HEK293 (cell line): ENCODE data around the gene YIPF3.

Experiments
- GLI4 ChIP-seq: fragments of 450-650 bp; formaldehyde crosslinking; IDR thresholded peaks from 2 replicates; pipeline ENCODE4 v1.5.1; 2016; ENCODE audit warnings: missing biosample characterization, missing genetic modification characterization
- IKZF3 ChIP-seq: fragments of 450-650 bp; IDR thresholded peaks from 2 replicates; pipeline ENCODE4 v1.5.0; 2018; ENCODE audit warnings: missing biosample characterization, mild to moderate bottlenecking, missing genetic modification characterization, moderate library complexity
- KLF7 ChIP-seq: fragments of 450-650 bp; formaldehyde crosslinking; IDR thresholded peaks from 2 replicates; pipeline ENCODE4 v1.5.1; 2016; ENCODE audit warnings: missing biosample characterization, missing genetic modification characterization, borderline replicate concordance
- MZF1 ChIP-seq: fragments of 450-650 bp; formaldehyde crosslinking; IDR thresholded peaks from 2 replicates; pipeline ENCODE4 v1.5.1; 2017; ENCODE audit warnings: missing biosample characterization, missing genetic modification characterization, borderline replicate concordance
- OSR2 ChIP-seq: fragments of 450-650 bp; formaldehyde crosslinking; IDR thresholded peaks from 2 replicates; pipeline ENCODE4 v1.5.1; 2016; ENCODE audit warnings: missing biosample characterization, missing genetic modification characterization
- REST ChIP-seq: fragments of 450-650 bp; formaldehyde crosslinking; IDR thresholded peaks from 2 replicates; pipeline ENCODE4 v1.5.1; 2016; ENCODE audit warnings: missing biosample characterization, missing genetic modification characterization
- SCRT1 ChIP-seq: fragments of 450-650 bp; formaldehyde crosslinking; IDR thresholded peaks from 2 replicates; pipeline ENCODE4 v1.5.1; 2016; ENCODE audit warnings: missing biosample characterization, missing genetic modification characterization, borderline replicate concordance
- TRIM28 ChIP-seq: IDR thresholded peaks from 2 replicates; pipeline ENCODE4 v1.6.1; 2011; ENCODE audit warnings: low read length, control low read depth, borderline replicate concordance
- TSHZ1 ChIP-seq: fragments of 450-650 bp; formaldehyde crosslinking; IDR thresholded peaks from 2 replicates; pipeline ENCODE4 v1.5.1; 2016; ENCODE audit warnings: missing biosample characterization, missing genetic modification characterization, borderline replicate concordance
- ZBTB11 ChIP-seq: fragments of 450-650 bp; formaldehyde crosslinking; conservative IDR thresholded peaks from 2 replicates; pipeline ENCODE4 v1.5.1; 2016; ENCODE audit warnings: low read depth, missing biosample characterization, missing genetic modification characterization
- ZBTB20 ChIP-seq: fragments of 450-650 bp; formaldehyde crosslinking; IDR thresholded peaks from 2 replicates; pipeline ENCODE4 v1.5.1; 2016; ENCODE audit warnings: missing biosample characterization, missing genetic modification characterization
- ZNF112 ChIP-seq: fragments of 450-650 bp; formaldehyde crosslinking; IDR thresholded peaks from 2 replicates; pipeline ENCODE4 v1.5.0; 2017; ENCODE audit warnings: missing biosample characterization, missing genetic modification characterization
- ZNF16 ChIP-seq: fragments of 450-650 bp; formaldehyde crosslinking; IDR thresholded peaks from 2 replicates; pipeline ENCODE4 v1.5.1; 2016; ENCODE audit warnings: low read depth, missing biosample characterization, missing genetic modification characterization
- ZNF211 ChIP-seq: fragments of 450-650 bp; formaldehyde crosslinking; IDR thresholded peaks from 2 replicates; pipeline ENCODE4 v1.5.1; 2016; ENCODE audit warnings: low read depth, missing biosample characterization, missing genetic modification characterization
- ZNF280D ChIP-seq: fragments of 450-650 bp; formaldehyde crosslinking; IDR thresholded peaks from 2 replicates; pipeline ENCODE4 v1.5.1; 2016; ENCODE audit warnings: missing biosample characterization, missing genetic modification characterization
- ZNF366 ChIP-seq: fragments of 450-650 bp; formaldehyde crosslinking; conservative IDR thresholded peaks from 2 replicates; pipeline ENCODE4 v1.5.1; 2016; ENCODE audit warnings: missing biosample characterization, missing genetic modification characterization
- ZNF416 ChIP-seq: fragments of 450-650 bp; formaldehyde crosslinking; IDR thresholded peaks from 2 replicates; pipeline ENCODE4 v1.5.1; 2016; ENCODE audit warnings: missing biosample characterization, missing genetic modification characterization
- ZNF423 ChIP-seq: fragments of 450-650 bp; formaldehyde crosslinking; IDR thresholded peaks from 2 replicates; pipeline ENCODE4 v1.5.1; 2016; ENCODE audit warnings: missing biosample characterization, missing genetic modification characterization
- ZNF433 ChIP-seq: fragments of 450-650 bp; formaldehyde crosslinking; IDR thresholded peaks from 2 replicates; pipeline ENCODE4 v1.5.1; 2016; ENCODE audit warnings: missing biosample characterization, missing genetic modification characterization, low read depth
- ZNF501 ChIP-seq: fragments of 450-650 bp; formaldehyde crosslinking; IDR thresholded peaks from 2 replicates; pipeline ENCODE4 v1.5.1; 2016; ENCODE audit warnings: missing biosample characterization, missing genetic modification characterization
- ZNF544 ChIP-seq: fragments of 450-650 bp; formaldehyde crosslinking; IDR thresholded peaks from 2 replicates; pipeline ENCODE4 v1.5.0; 2017; ENCODE audit warnings: missing biosample characterization, missing genetic modification characterization
- ZNF677 ChIP-seq: fragments of 450-650 bp; IDR thresholded peaks from 2 replicates; pipeline ENCODE4 v1.5.0; 2018; ENCODE audit warnings: missing biosample characterization, mild to moderate bottlenecking, missing genetic modification characterization, moderate library complexity
- TF ChIP-seq, protein P1 (sequence below): fragments of 450-650 bp; formaldehyde crosslinking; IDR thresholded peaks from 2 replicates; pipeline ENCODE4 v1.5.1; 2016; ENCODE audit warnings: missing biosample characterization, missing genetic modification characterization

Gene YIPF3

DNA sequence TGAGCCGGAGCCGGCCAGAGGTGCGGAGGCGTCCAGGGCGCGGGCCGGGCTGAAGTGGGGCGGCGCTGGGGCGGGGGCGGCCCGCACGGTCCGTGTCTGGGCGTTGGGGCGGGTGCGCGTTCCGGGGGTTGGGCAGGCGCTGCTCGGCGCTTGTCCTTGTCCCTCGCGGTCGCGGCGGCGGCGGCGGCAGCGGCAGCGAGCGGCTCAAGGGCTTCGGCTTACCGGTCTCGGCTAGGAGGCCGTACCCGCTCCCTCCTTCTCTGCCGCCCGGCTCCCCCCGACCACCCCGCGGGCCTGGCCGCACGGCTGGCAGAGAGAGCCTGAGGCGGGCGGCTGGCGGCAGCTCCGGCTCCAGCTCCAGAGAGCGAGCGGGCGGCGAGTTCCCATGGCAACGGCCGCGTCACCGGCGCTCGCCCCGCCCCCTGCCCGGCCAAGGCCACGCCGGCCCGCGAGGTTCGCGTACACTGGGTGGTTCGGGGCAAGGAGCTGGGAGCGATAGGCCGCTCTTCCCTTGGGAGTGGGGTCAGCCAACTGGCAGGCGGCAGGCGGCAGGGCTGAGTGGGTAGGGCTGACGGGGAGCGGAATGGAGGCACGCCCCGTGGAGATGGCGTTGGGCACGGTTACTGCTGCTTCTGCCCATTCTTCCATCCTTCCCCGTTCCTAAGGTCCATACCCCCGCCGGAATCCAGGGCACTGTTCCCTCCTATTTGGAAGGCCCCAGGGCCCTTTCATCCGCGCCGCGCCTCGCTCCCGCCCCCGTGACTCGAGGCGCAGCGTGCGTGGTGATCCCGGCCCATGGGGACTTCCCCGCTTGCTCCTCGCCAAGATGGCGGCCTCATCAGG lies 6.5 kb downstream of the YIPF3 start, which contains the start of gene LRRC73 (continued):
- TF ChIP-seq IKZF3, result no peak
- no peak for TF ChIP-seq ZNF544
- TF ChIP-seq SCRT1, result no peak
- TF ChIP-seq ZNF677, result no peak
- TF ChIP-seq KLF7 (tag by site-specific recombination), result no peak
- no peak for TF ChIP-seq GLI4 (tag by site-specific recombination)
- TF ChIP-seq, protein P1, sequence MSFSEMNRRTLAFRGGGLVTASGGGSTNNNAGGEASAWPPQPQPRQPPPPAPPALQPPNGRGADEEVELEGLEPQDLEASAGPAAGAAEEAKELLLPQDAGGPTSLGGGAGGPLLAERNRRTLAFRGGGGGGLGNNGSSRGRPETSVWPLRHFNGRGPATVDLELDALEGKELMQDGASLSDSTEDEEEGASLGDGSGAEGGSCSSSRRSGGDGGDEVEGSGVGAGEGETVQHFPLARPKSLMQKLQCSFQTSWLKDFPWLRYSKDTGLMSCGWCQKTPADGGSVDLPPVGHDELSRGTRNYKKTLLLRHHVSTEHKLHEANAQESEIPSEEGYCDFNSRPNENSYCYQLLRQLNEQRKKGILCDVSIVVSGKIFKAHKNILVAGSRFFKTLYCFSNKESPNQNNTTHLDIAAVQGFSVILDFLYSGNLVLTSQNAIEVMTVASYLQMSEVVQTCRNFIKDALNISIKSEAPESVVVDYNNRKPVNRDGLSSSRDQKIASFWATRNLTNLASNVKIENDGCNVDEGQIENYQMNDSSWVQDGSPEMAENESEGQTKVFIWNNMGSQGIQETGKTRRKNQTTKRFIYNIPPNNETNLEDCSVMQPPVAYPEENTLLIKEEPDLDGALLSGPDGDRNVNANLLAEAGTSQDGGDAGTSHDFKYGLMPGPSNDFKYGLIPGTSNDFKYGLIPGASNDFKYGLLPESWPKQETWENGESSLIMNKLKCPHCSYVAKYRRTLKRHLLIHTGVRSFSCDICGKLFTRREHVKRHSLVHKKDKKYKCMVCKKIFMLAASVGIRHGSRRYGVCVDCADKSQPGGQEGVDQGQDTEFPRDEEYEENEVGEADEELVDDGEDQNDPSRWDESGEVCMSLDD (tag by site-specific recombination), result 0 out of 2 replicates have a peak, but pooled peaks have one; percentile 20
- TF ChIP-seq ZNF416 (tag by site-specific recombination), result no peak
- TF ChIP-seq ZNF423 (tag by site-specific recombination), result no peak
- TF ChIP-seq ZNF501, result no peak
- TF ChIP-seq ZNF112 (tag by site-specific recombination), result no peak
- TF ChIP-seq ZBTB20 (tag by site-specific recombination), result peak; percentile 42; the same call in 1 of the 2 replicates
- TF ChIP-seq TSHZ1 (tag by site-specific recombination), result no peak
- no peak for TF ChIP-seq ZNF16 (tag by site-specific recombination)
- TF ChIP-seq REST, result no peak
- no peak for TF ChIP-seq ZNF433 (tag by site-specific recombination)
- no peak for TF ChIP-seq OSR2
- TF ChIP-seq ZNF280D (tag by site-specific recombination), result no peak
- TF ChIP-seq ZBTB11 (tag by site-specific recombination), result no peak
- TF ChIP-seq ZNF366 (tag by site-specific recombination), result no peak
- no peak for TF ChIP-seq ZNF211 (tag by site-specific recombination)
- no peak for TF ChIP-seq MZF1
- no peak for TF ChIP-seq TRIM28
